KMS-11 (cell line): ENCODE results near the gene WDTC1.
A peak's percentile ranks its signal among the peaks of the same experiment; 100 is the strongest.
"Not testable (repeated sequence)": the region's sequence is repeated elsewhere in the genome, so short reads cannot be mapped to it uniquely, and the experiment has no call there.

Experiments used
- H2AFZ ChIP-seq: fragments of 200-600 bp; sonication (generic); 2 replicates; pipeline ENCODE4 v1.6.1; 2016; ENCODE audit warnings: antibody characterized with exemption, mixed run types, low read depth
- H3K27ac ChIP-seq: fragments of 200-600 bp; sonication (generic); 2 replicates; pipeline ENCODE4 v1.6.1; 2016; ENCODE audit warnings: mild to moderate bottlenecking, mixed run types
- H3K27me3 ChIP-seq: fragments of 200-600 bp; sonication (generic); 2 replicates; pipeline ENCODE4 v1.6.1; 2017; ENCODE audit warnings: mild to moderate bottlenecking, low read depth, mixed run types, moderate library complexity; ENCODE audit not compliant: insufficient read depth
- H3K36me3 ChIP-seq: fragments of 200-600 bp; sonication (generic); 2 replicates; pipeline ENCODE4 v1.6.1; 2017; ENCODE audit warnings: mild to moderate bottlenecking, mixed run types; ENCODE audit not compliant: insufficient read depth
- H3K4me1 ChIP-seq: fragments of 200-600 bp; sonication (generic); 2 replicates; pipeline ENCODE4 v1.6.1; 2016; ENCODE audit warnings: mild to moderate bottlenecking, low read depth, mixed run types; ENCODE audit not compliant: poor library complexity, severe bottlenecking
- H3K4me2 ChIP-seq: fragments of 200-600 bp; sonication (generic); 2 replicates; pipeline ENCODE4 v1.7.0; 2016; ENCODE audit warnings: mild to moderate bottlenecking, mixed run types
- H3K4me3 ChIP-seq: fragments of 200-600 bp; sonication (generic); IDR thresholded peaks from 2 replicates; pipeline ENCODE4 v1.6.1; 2017; ENCODE audit warnings: low read depth, low read length, mixed read lengths; ENCODE audit not compliant: insufficient read depth
- H3K79me2 ChIP-seq: fragments of 200-600 bp; sonication (generic); 2 replicates; pipeline ENCODE4 v1.6.1; 2016; ENCODE audit warnings: low read depth, mixed run types; ENCODE audit not compliant: insufficient read depth
- H3K9ac ChIP-seq: fragments of 200-600 bp; sonication (generic); 2 replicates; pipeline ENCODE4 v1.6.1; 2016; ENCODE audit warnings: mild to moderate bottlenecking, mixed run types
- H4K20me1 ChIP-seq: fragments of 200-600 bp; sonication (generic); 2 replicates; pipeline ENCODE4 v1.6.1; 2016; ENCODE audit warnings: mild to moderate bottlenecking, mixed run types; ENCODE audit not compliant: insufficient read depth
- CTCF ChIP-seq: fragments of 200-600 bp; sonication (generic); conservative IDR thresholded peaks from 2 replicates; pipeline ENCODE4 v1.6.1; 2017; ENCODE audit warnings: low read depth, mild to moderate bottlenecking, antibody characterized with exemption, low read length, moderate library complexity, mixed read lengths

WDTC1 gene

GRCh38 chr1:27234049-27234882 is at the start of gene WDTC1:
Gene WDTC1, plus strand, starts transcription at chr1:27234632. Its CDS starts 26,423 bp downstream, at chr1:27261055.
- H3K79me2 ChIP-seq: no peaks in the 10 kb centered on the region; the same call in 1 of the 2 replicates
- no peak for TF ChIP-seq CTCF
- peak within 1 kb of the TSS; percentile 99 for H2AFZ ChIP-seq
- H3K27me3 ChIP-seq: no peaks in the 10 kb centered on the region
- H3K4me2 ChIP-seq: peak within 1 kb of the TSS; percentile 79
- H3K4me1 ChIP-seq: peaks cover 25% of the 10 kb centered on the region
- peak within 1 kb of the TSS; percentile 37; the same call in 1 of the 2 replicates for H3K9ac ChIP-seq
- H4K20me1 ChIP-seq: no peaks in the 10 kb centered on the region
- H3K4me3 ChIP-seq: no peak within 1 kb of the TSS
- H3K36me3 ChIP-seq: no peaks in the 10 kb centered on the region
- H3K27ac ChIP-seq: no peak within 1 kb of the TSS; the same call in 1 of the 2 replicates

- H3K27me3 ChIP-seq, H3K79me2 ChIP-seq, H3K4me1 ChIP-seq, H3K27ac ChIP-seq, H2AFZ ChIP-seq, H3K9ac ChIP-seq, H3K4me2 ChIP-seq, H3K4me3 ChIP-seq, H4K20me1 ChIP-seq, H3K36me3 ChIP-seq: not testable (repeated sequence)
Observed at GRCh38 chr1:27184665-27185064, 49.8 kb upstream of the WDTC1 start.

- H2AFZ ChIP-seq: no peak overlapping the region
- H3K4me2 ChIP-seq: no peak overlapping the region
- no peaks in the 10 kb centered on the region for H4K20me1 ChIP-seq
- H3K79me2 ChIP-seq: no peaks in the 10 kb centered on the region
- no peak for TF ChIP-seq CTCF
- no peaks in the 10 kb centered on the region for H3K36me3 ChIP-seq
- H3K27ac ChIP-seq: no peak overlapping the region
- no peaks in the 10 kb centered on the region for H3K4me1 ChIP-seq
- no peak overlapping the region for H3K9ac ChIP-seq
- H3K27me3 ChIP-seq: no peaks in the 10 kb centered on the region
- no peak overlapping the region for H3K4me3 ChIP-seq
Observed at GRCh38 chr1:27192039-27192529, 42.3 kb upstream of the WDTC1 start.

- Histone ChIP-seq H3K4me3 (no peak overlapping the region), H3K27me3 (no peaks in the 10 kb centered on the region), H3K36me3 (no peaks in the 10 kb centered on the region), H4K20me1 (no peaks in the 10 kb centered on the region), H3K4me1 (no peaks in the 10 kb centered on the region), H3K9ac (no peak overlapping the region), H3K27ac (no peak overlapping the region), H2AFZ (no peak overlapping the region), H3K79me2 (no peaks in the 10 kb centered on the region), H3K4me2 (no peak overlapping the region)
- TF ChIP-seq CTCF: no peak
Observed at GRCh38 chr1:27193194-27193593, 41.2 kb upstream of the WDTC1 start.

GRCh38 chr1:27201295-27201694 is 33.1 kb upstream of the WDTC1 start:
- no peak for TF ChIP-seq CTCF
- Histone ChIP-seq H4K20me1 (no peaks in the 10 kb centered on the region), H3K9ac (no peak overlapping the region), H3K27me3 (no peaks in the 10 kb centered on the region), H3K27ac (no peak overlapping the region), H3K4me3 (no peak overlapping the region), H2AFZ (no peak overlapping the region), H3K36me3 (no peaks in the 10 kb centered on the region), H3K4me2 (no peak overlapping the region), H3K79me2 (no peaks in the 10 kb centered on the region), H3K4me1 (no peaks in the 10 kb centered on the region)
